GM12892 (cell line): Measurements from ENCODE around the gene PSMB9.

Experiments used
- POLR2A ChIP-seq: IDR thresholded peaks from 2 replicates; pipeline ENCODE4 v1.6.1; 2011; ENCODE audit warnings: low read depth, low read length, control low read depth
- TAF1 ChIP-seq: IDR thresholded peaks from 2 replicates; pipeline ENCODE4 v1.6.1; 2011; ENCODE audit warnings: low read depth, mild to moderate bottlenecking, control low read depth, low read length, borderline replicate concordance

DNA sequence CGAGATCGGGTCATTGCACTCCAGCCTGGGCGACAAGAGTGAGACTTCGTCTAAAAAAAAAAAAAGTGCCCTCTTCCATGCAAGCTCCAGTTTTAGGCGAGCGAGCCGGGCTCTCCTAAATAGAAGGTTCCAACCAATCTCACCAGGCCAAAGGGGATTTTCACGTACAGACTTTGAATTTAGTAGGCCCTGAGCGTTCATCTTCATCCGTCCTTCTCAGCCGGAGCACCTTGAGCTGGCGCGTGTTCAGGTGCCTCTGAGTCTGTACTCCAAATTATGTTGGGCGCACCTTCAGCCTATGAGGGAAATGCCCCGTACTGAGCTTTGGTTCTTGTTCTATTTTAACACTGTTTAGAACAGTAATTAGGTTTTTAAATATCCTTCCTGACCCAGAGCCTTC, 14.6 kb upstream of the PSMB9 start:
- TF ChIP-seq POLR2A (no peak), TAF1 (no peak)
